MM.1S (cell line): ENCODE data around the gene ATN1.

Experiments
- EZH2phosphoT487 ChIP-seq: fragments of 300-600 bp; sonication (generic); IDR thresholded peaks from 2 replicates; pipeline ENCODE4 v1.6.1; 2018; ENCODE audit warnings: antibody characterized with exemption, low read length
- TF ChIP-seq, protein P1 (sequence below): fragments of 300-600 bp; sonication (generic); IDR thresholded peaks from 2 replicates; pipeline ENCODE4 v1.5.1; 2016; ENCODE audit warnings: antibody characterized with exemption, low read length, mixed read lengths

DNA sequence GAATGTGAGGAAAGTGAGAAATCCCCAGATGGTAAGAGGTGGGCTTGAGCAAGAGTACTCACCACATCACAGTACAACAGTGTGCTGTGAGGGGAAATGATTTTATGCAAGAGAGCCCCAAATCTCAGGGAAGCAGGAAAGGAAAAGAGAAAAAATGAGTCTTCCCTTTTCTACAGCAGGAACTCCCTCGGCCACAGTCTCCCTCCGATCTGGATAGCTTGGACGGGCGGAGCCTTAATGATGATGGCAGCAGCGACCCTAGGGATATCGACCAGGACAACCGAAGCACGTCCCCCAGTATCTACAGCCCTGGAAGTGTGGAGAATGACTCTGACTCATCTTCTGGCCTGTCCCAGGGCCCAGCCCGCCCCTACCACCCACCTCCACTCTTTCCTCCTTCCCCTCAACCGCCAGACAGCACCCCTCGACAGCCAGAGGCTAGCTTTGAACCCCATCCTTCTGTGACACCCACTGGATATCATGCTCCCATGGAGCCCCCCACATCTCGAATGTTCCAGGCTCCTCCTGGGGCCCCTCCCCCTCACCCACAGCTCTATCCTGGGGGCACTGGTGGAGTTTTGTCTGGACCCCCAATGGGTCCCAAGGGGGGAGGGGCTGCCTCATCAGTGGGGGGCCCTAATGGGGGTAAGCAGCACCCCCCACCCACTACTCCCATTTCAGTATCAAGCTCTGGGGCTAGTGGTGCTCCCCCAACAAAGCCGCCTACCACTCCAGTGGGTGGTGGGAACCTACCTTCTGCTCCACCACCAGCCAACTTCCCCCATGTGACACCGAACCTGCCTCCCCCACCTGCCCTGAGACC lies 7.8 kb downstream of the ATN1 start:
- TF ChIP-seq, protein P1, sequence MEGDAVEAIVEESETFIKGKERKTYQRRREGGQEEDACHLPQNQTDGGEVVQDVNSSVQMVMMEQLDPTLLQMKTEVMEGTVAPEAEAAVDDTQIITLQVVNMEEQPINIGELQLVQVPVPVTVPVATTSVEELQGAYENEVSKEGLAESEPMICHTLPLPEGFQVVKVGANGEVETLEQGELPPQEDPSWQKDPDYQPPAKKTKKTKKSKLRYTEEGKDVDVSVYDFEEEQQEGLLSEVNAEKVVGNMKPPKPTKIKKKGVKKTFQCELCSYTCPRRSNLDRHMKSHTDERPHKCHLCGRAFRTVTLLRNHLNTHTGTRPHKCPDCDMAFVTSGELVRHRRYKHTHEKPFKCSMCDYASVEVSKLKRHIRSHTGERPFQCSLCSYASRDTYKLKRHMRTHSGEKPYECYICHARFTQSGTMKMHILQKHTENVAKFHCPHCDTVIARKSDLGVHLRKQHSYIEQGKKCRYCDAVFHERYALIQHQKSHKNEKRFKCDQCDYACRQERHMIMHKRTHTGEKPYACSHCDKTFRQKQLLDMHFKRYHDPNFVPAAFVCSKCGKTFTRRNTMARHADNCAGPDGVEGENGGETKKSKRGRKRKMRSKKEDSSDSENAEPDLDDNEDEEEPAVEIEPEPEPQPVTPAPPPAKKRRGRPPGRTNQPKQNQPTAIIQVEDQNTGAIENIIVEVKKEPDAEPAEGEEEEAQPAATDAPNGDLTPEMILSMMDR: no peak
- TF ChIP-seq EZH2phosphoT487: no peak
